HEK293T (cell line): ENCODE results near the gene RPTOR.

ENCODE experiments used
- ARNT ChIP-seq: fragments of 450-650 bp; IDR thresholded peaks from 2 replicates; pipeline ENCODE4 v1.6.1; 2017; ENCODE audit warnings: mild to moderate bottlenecking
- BHLHE40 ChIP-seq: fragments of 450-650 bp; IDR thresholded peaks from 2 replicates; pipeline ENCODE4 v1.6.1; 2016; ENCODE audit warnings: mild to moderate bottlenecking, moderate library complexity, borderline replicate concordance
- CTBP1 ChIP-seq: fragments of 450-650 bp; IDR thresholded peaks from 2 replicates; pipeline ENCODE4 v1.6.1; 2016; ENCODE audit warnings: borderline replicate concordance
- ELF4 ChIP-seq: fragments of 450-650 bp; IDR thresholded peaks from 2 replicates; pipeline ENCODE4 v1.6.1; 2017; ENCODE audit warnings: antibody characterized with exemption
- FOXA1 ChIP-seq: fragments of 450-650 bp; IDR thresholded peaks from 2 replicates; pipeline ENCODE4 v1.6.1; 2016; ENCODE audit warnings: mild to moderate bottlenecking
- FOXM1 ChIP-seq: fragments of 450-650 bp; IDR thresholded peaks from 2 replicates; pipeline ENCODE4 v1.6.1; 2017; ENCODE audit warnings: mild to moderate bottlenecking, borderline replicate concordance
- L3MBTL2 ChIP-seq: fragments of 450-650 bp; conservative IDR thresholded peaks from 2 replicates; pipeline ENCODE4 v1.6.1; 2016; ENCODE audit warnings: mild to moderate bottlenecking
- SP1 ChIP-seq: fragments of 450-650 bp; IDR thresholded peaks from 2 replicates; pipeline ENCODE4 v1.6.1; 2017
- TARDBP ChIP-seq: fragments of 450-650 bp; IDR thresholded peaks from 2 replicates; pipeline ENCODE4 v1.6.1; 2016
- ZNF384 ChIP-seq: fragments of 450-650 bp; IDR thresholded peaks from 2 replicates; pipeline ENCODE4 v1.6.1; 2016

DNA sequence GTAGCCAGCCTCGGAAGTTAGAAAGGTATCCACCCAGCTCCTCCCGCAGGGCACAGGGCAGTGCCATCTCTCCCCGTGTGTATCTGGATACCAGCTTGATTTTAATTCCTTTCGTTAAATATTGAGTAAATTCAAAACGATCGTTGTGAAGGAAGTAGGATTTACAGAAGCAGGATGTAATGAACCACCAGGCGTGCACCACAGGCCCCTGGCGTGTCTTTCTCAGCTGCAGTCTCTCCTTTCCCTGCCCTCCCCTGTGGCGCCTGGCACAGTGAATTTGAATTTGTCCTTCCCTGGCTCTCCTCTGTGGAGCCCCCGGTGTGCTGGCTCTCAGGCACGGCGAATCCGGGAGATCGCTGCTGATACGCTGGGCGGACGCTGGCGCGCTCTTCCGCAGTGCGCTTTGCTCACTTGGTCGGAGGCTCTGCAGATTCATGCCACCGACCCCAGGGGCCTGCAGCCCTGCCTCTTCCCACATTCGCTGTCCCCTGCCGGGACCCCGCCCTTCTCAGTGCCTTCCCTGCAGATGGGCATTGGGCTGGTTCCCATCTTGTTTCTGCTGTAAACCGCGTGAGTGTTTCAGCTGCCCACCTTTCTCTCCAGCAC lies 164.6 kb downstream of the RPTOR start:
- TF ChIP-seq ZNF384, result no peak
- TF ChIP-seq ELF4, result no peak
- TF ChIP-seq ARNT, result no peak
- no peak for TF ChIP-seq FOXM1
- TF ChIP-seq TARDBP, result no peak
- TF ChIP-seq BHLHE40, result no peak
- no peak for TF ChIP-seq L3MBTL2
- no peak for TF ChIP-seq SP1
- no peak for TF ChIP-seq CTBP1
- TF ChIP-seq FOXA1, result no peak
